ENCODE data around the gene BTG4. TPM values are rescaled to one million over a fixed set of nuclear protein-coding genes. Genes with fewer than 3 reads are reported as not detected.

BTG4 gene
- total RNA-seq, 1 experiment from 2014 or later, result not detected

DNA sequence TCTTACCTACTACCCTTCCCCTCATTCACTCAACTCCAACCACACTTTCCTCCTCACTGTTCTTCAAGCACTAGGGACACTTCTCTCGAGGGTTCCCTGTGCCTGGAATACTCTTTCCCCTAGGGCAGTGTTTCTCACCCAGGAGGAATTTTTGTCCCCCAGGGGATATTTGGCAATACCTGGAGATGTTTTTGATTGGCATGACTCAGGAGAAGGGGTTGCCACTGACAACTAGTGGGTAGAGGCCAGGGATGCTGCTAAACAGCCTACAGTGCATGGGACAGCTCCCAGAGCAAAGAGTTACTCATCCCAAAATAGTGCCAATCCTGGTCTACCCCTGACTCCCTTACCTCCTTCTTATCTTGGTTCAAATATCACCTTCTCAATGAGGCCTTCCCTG lies 40.0 kb downstream of the BTG4 start:
- Histone ChIP-seq H3K9me3 (peaks cover 2% of the 10 kb centered on the region; the same call in 1 of the 2 replicates), H3K36me3 (no peaks in the 10 kb centered on the region), H3K4me3 (no peak overlapping the region), H3K27me3 (no peaks in the 10 kb centered on the region; the same call in 1 of the 2 replicates)
- DNase-seq, result no peak

DNA sequence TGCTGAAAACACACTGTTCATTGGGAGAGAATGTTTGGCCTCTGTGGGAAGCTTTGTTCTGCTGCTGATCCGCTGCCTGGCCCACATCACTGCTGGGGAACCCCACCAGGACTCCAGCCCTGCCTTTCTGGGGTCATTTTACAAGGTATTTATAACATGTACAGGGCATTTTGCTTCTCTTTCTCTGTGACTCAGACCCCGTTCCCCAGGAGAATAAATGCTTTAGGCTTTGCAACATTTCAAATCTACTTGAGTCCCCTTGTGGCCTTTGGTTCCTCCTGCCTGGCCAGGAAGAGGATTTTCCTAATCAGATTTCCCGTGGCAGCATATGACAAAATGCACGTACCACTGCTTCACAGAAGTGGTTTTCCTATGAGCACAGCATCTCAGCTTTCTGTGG lies 43.0 kb downstream of the BTG4 start:
- Histone ChIP-seq H3K36me3 (no peaks in the 10 kb centered on the region), H3K4me3 (no peak overlapping the region), H3K9me3 (peaks cover 6% of the 10 kb centered on the region; the same call in 1 of the 2 replicates), H3K27me3 (no peaks in the 10 kb centered on the region)
- no peak for DNase-seq

DNA sequence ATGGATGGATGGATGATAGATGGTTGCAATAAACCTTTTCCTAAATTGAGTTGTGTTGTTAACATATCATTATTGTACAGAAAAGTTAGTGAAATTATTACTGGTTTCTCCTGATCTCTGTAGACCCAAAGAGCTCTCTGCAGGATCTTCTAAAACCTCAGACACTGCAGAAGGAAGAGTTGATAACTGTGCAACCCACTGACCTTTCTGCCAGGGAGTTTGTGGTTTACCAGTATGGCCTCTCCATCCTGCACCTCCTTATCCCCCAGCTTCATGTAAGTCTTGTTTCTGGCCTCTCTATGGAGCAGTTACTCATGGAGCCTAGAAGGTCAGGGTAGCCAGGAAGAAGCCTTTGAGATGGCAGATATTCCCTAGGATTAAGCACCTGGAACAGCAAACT lies 45.6 kb downstream of the BTG4 start:
- Histone ChIP-seq H3K36me3 (no peaks in the 10 kb centered on the region), H3K9me3 (peaks cover 6% of the 10 kb centered on the region; the same call in 1 of the 2 replicates), H3K27me3 (no peaks in the 10 kb centered on the region), H3K4me3 (no peak overlapping the region)
- no peak for DNase-seq

DNA sequence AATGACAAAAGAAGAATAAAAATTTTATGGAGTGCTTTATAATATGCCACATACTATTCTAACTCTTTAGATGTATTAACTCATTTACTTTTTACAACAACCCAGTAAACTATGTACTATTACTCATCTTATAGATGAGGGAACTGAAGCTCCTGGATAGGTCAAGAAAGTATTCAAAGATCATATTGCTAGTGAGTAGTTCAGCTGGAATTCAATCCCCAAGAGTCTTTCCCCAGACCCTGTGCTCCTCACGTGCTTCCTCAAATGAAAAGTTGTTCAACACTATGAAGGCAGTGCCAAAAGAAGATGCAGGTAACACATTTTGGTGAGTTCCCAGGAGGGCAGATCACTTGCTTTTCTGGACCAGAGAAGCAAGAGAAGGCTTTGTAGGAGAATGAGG lies 46.8 kb downstream of the BTG4 start:
- DNase-seq, result no peak
- Histone ChIP-seq H3K27me3 (no peaks in the 10 kb centered on the region), H3K36me3 (no peaks in the 10 kb centered on the region), H3K4me3 (no peak overlapping the region), H3K9me3 (peaks cover 6% of the 10 kb centered on the region; the same call in 1 of the 2 replicates)

GRCh38 chr11:111463276-111463675 lies 48.9 kb downstream of the BTG4 start:
- H3K36me3 ChIP-seq, result no peaks in the 10 kb centered on the region
- no peak for DNase-seq
- H3K9me3 ChIP-seq, result peaks cover 6% of the 10 kb centered on the region; the same call in 1 of the 2 replicates
- H3K27me3 ChIP-seq, result no peaks in the 10 kb centered on the region
- no peak overlapping the region for H3K4me3 ChIP-seq

DNA sequence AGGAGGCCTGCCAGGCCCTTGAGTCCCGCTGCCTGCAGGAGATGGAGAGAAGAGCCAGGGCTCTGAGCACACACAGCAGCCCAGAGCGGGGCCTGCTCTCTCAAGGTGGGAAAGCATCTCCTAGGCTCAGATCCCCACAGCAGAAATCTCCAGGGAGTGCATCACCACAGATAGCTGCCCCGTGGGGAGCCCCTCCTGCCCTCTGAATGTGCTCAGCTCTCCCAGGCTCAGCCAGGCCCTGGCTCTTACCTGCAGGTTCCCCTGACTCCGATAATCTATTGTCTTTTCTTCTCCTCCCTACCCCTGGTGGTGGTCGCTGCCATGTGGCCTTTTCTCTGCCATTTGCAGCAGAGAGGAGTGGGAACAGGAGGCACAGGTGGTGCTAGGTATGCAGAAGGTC lies 49.9 kb downstream of the BTG4 start:
- DNase-seq, result no peak
- H3K9me3 ChIP-seq, result peaks cover 6% of the 10 kb centered on the region; the same call in 1 of the 2 replicates

DNA sequence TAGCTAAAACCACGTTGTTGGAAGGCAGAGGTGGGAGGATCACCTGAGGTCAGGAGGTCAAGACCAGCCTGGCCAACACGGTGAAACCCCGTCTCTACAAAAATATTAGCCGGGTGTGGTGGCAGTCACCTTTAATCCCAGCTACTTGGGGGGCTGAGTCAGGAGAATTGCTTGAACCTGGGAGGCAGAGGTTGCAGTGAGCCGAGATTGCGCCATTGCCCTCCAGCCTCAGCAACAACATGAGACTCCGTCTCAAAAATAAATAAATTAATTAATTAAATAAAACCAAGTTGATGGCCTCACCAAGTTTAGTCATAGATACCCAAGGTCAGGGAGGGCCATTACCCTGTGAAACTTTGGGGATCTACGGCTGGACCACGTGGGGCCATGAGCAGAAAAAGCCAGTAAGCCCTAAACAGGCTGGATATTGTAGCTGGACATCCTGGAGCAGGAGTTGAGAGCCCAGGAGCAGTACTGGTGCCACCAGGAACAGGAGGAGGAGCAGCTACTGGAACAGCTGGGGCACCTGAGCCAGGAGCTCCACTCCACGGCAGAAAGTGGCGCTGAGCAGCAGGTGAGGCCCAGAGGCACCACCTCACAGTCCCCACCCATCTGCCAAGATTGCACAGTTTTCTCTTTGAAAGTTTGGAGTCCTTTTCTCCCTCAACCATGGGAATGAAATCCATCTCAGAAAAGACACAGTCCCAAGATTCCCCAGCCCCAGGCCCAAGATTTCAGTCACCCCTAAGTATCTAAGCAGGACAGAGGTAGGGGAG lies 50.5 kb downstream of the BTG4 start:
- H3K4me3 ChIP-seq, result no peak overlapping the region
- DNase-seq, result no peak

More for the DNA sequence above, 49.9 kb downstream of the BTG4 start:
- Histone ChIP-seq H3K27me3 (no peaks in the 10 kb centered on the region), H3K4me3 (no peak overlapping the region), H3K36me3 (no peaks in the 10 kb centered on the region)

DNA sequence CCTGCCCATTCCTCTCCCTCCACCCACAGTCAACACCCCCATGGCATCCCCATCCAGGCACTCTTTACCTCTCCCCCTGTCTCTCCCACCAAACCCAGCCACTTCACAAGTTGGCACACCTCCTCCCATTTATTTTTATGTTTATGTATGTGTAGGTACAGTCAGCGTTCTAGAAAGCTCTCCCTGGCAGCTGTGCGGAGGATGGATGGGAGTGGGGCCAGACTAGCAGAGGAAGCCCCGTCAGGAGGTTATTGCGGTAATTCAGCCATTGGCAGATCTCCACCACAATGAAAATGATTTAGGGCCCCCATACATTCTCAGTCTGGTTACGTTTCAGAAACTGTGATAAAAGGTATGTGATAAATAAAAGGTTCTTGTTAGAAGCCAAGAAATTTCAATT lies 51.3 kb downstream of the BTG4 start:
- Histone ChIP-seq H3K9me3 (peaks cover 4% of the 10 kb centered on the region; the same call in 1 of the 2 replicates), H3K36me3 (no peaks in the 10 kb centered on the region), H3K4me3 (no peak overlapping the region), H3K27me3 (no peaks in the 10 kb centered on the region)
- peak; percentile 76 for DNase-seq

More for the DNA sequence above, 50.5 kb downstream of the BTG4 start:
- Histone ChIP-seq H3K27me3 (no peaks in the 10 kb centered on the region), H3K36me3 (no peaks in the 10 kb centered on the region), H3K9me3 (peaks cover 6% of the 10 kb centered on the region; the same call in 1 of the 2 replicates)

GRCh38 chr11:111460340-111460739 lies 51.8 kb downstream of the BTG4 start:
- DNase-seq, result no peak
- H3K27me3 ChIP-seq, result no peaks in the 10 kb centered on the region
- no peak overlapping the region for H3K4me3 ChIP-seq
- H3K36me3 ChIP-seq, result no peaks in the 10 kb centered on the region
- no peaks in the 10 kb centered on the region for H3K9me3 ChIP-seq

- H3K9me3 ChIP-seq, result no peaks in the 10 kb centered on the region
- DNase-seq, result no peak
- H3K36me3 ChIP-seq, result no peaks in the 10 kb centered on the region
- no peaks in the 10 kb centered on the region for H3K27me3 ChIP-seq
- no peak overlapping the region for H3K4me3 ChIP-seq
Observed at GRCh38 chr11:111459506-111460270, 52.5 kb downstream of the BTG4 start.

GRCh38 chr11:111457731-111458368 lies 54.3 kb downstream of the BTG4 start:
- no peaks in the 10 kb centered on the region for H3K27me3 ChIP-seq
- H3K9me3 ChIP-seq, result no peaks in the 10 kb centered on the region
- DNase-seq, result no peak
- H3K36me3 ChIP-seq, result no peaks in the 10 kb centered on the region
- no peak overlapping the region for H3K4me3 ChIP-seq

DNA sequence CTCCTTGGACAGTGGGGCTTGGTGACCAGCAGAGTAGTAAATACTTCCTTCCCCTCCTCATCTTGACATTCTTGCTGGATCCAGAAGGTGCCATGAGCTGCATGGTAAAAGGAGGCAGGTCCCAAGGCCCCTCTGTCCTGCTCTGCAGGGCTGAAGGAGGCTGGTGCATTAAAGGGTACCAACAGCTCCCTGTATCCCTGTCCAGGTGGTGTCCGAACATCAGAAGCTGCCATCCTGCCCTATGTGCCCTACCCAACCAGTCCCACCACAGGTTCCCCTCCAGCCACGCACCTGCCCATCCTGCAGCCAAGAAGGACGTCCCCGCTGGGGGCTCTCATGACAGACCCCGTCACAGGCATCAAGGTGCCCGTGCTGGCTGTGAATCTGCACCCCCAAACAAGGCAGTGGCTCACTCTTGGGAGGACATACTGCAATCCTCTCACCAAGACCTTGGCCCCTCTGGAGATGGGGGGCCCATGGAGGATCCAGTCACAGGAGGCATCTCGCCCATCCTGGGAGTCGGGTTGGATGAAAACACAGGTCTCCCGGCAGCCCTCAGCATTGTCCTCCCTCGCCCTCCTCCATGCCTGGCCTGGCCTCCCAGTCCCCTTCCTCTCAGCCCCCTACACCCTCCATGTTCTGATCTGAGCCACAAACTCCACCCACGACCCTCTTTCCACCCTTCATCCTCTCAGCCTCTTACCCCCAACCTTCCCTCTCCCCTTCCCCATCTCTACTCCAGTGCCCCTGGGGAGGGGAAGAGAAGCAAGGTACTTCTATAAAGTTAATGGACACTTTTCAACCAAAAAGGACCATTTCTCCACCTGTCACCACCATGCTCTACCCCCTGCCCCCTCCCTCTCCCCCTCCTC lies 55.1 kb downstream of the BTG4 start:
- Histone ChIP-seq H3K36me3 (no peaks in the 10 kb centered on the region), H3K9me3 (no peaks in the 10 kb centered on the region), H3K4me3 (no peak overlapping the region), H3K27me3 (no peaks in the 10 kb centered on the region)
- no peak for DNase-seq

- Histone ChIP-seq H3K9me3 (no peaks in the 10 kb centered on the region), H3K4me3 (no peak overlapping the region), H3K27me3 (no peaks in the 10 kb centered on the region), H3K36me3 (no peaks in the 10 kb centered on the region)
- no peak for DNase-seq
Observed at GRCh38 chr11:111456086-111456858, 55.9 kb downstream of the BTG4 start.

GRCh38 chr11:111455291-111456085 lies 56.7 kb downstream of the BTG4 start:
- H3K36me3 ChIP-seq, result no peaks in the 10 kb centered on the region
- H3K4me3 ChIP-seq, result no peak overlapping the region
- DNase-seq, result no peak
- no peaks in the 10 kb centered on the region for H3K9me3 ChIP-seq
- no peaks in the 10 kb centered on the region for H3K27me3 ChIP-seq
